Endothelial cell of umbilical vein (primary cell): ENCODE data around the gene SLC31A2. TPM values are rescaled to one million over a fixed set of nuclear protein-coding genes. Genes with fewer than 3 reads are reported as not detected.

ENCODE experiments used
- BruUV-seq: library from RNA; stranded (reverse); fragments of 400-500 nt; replicated peaks from 2 replicates; lab custom pipeline; 2021; lab: Mats Ljungman, UMichigan
- CTCF ChIA-PET: fragments of 300-600, 350-600 bp; sonication (Branson Sonifier 250); formaldehyde crosslinking; loops from one replicate; lab custom pipeline; 2021; ENCODE audit warnings: antibody characterized with exemption, inconsistent platforms; lab: Charles Lee
- POLR2A ChIA-PET: fragments of 300-600, 350-600 bp; sonication (Branson Sonifier 250); formaldehyde crosslinking; loops from one replicate; lab custom pipeline; 2021; ENCODE audit warnings: antibody characterized with exemption, inconsistent platforms; lab: Charles Lee
- DNase-seq: peaks from one replicate; pipeline ENCODE4 v3.0.0-alpha.2; 2011; ENCODE audit warnings: low read depth, low spot score
- FAIRE-seq: peaks from 2 replicates; lab custom pipeline; 2011; peaks lifted over from hg19 to GRCh38; lab: Jason Lieb, UNC
- H2AFZ ChIP-seq: 2 replicates; pipeline ENCODE4 v1.6.0; 2012; ENCODE audit warnings: low read depth, low read length, control low read depth, inconsistent platforms
- H3K27ac ChIP-seq: 2 replicates; pipeline ENCODE4 v1.5.1; 2011; ENCODE audit warnings: low read depth, mild to moderate bottlenecking, control low read depth, low read length, moderate library complexity; ENCODE audit not compliant: insufficient read depth
- H3K27me3 ChIP-seq, 2 experiments: 2 replicates each; pipeline versions ENCODE4 v1.6.0 to v1.6.1; 2011; ENCODE audit warnings: low read length in 2 of 2, mixed read lengths in 1 of 2; ENCODE audit not compliant: control insufficient read depth in 2 of 2, insufficient read depth in 2 of 2
- H3K36me3 ChIP-seq, 2 experiments: 2 replicates in 1 of 2; 3 replicates in 1 of 2; pipeline ENCODE4 v1.5.1; 2011; ENCODE audit warnings: low read length in 2 of 2, mild to moderate bottlenecking in 1 of 2, moderate library complexity in 1 of 2; ENCODE audit not compliant: control insufficient read depth in 2 of 2, insufficient read depth in 2 of 2; ENCODE audit errors: extremely low read depth in 1 of 2
- H3K4me1 ChIP-seq: 3 replicates; pipeline ENCODE4 v1.5.1; 2011; ENCODE audit warnings: mild to moderate bottlenecking, low read length; ENCODE audit not compliant: control insufficient read depth, insufficient read depth; ENCODE audit errors: extremely low read depth
- H3K4me2 ChIP-seq: 2 replicates; pipeline ENCODE4 v1.6.1; 2011; ENCODE audit warnings: low read length, control low read depth, mixed read lengths; ENCODE audit not compliant: insufficient read depth
- H3K4me3 ChIP-seq, 3 experiments: fragments of 200-600 bp in 1 of 3; sonication (generic), shearing (Covaris generic) in 1 of 3; replicated peaks in 1 of 3; 2 replicates each; pipeline ENCODE4 v1.5.1; 2011 to 2016; ENCODE audit warnings: control low read depth in 3 of 3, low read length in 3 of 3, mild to moderate bottlenecking in 2 of 3, inconsistent platforms in 1 of 3, low read depth in 1 of 3, moderate library complexity in 1 of 3; ENCODE audit not compliant: insufficient read depth in 1 of 3
- H3K79me2 ChIP-seq: 2 replicates; pipeline ENCODE4 v1.6.0; 2012; ENCODE audit warnings: low read length, inconsistent platforms; ENCODE audit not compliant: control insufficient read depth, insufficient read depth
- H3K9ac ChIP-seq: replicated peaks from 2 replicates; pipeline ENCODE3; 2011; ENCODE audit warnings: low read length, control low read depth; ENCODE audit not compliant: insufficient read depth; ENCODE audit errors: extremely low read depth
- H3K9me1 ChIP-seq: replicated peaks from 3 replicates; pipeline ENCODE4 v1.6.0; 2011; ENCODE audit warnings: mild to moderate bottlenecking, low read length; ENCODE audit not compliant: control insufficient read depth, insufficient read depth; ENCODE audit errors: extremely low read depth
- H3K9me3 ChIP-seq: replicated peaks from 2 replicates; pipeline ENCODE4 v1.5.1; 2012; ENCODE audit warnings: low read length, inconsistent platforms; ENCODE audit not compliant: control insufficient read depth, insufficient read depth
- H4K20me1 ChIP-seq: replicated peaks from 2 replicates; pipeline ENCODE3; 2011; ENCODE audit warnings: mild to moderate bottlenecking, low read length; ENCODE audit not compliant: control insufficient read depth, insufficient read depth; ENCODE audit errors: extremely low read depth
- CTCF ChIP-seq, 2 donors: IDR thresholded peaks; 1 replicate in 1 of 2; 2 replicates in 1 of 2; pipeline ENCODE4 v1.5.1; 2011; ENCODE audit warnings: low read length in 2 of 2, mild to moderate bottlenecking in 2 of 2, moderate library complexity in 2 of 2, control low read depth in 1 of 2, inconsistent platforms in 1 of 2, low read depth in 1 of 2; ENCODE audit not compliant: insufficient read depth in 1 of 2; ENCODE audit errors: extremely low read depth in 1 of 2
- EZH2 ChIP-seq: IDR thresholded peaks from 2 replicates; pipeline ENCODE4 v1.6.1; 2012; ENCODE audit warnings: borderline replicate concordance, low read depth, mild to moderate bottlenecking, moderate library complexity, low read length, inconsistent platforms; ENCODE audit not compliant: severe bottlenecking
- FOS ChIP-seq: IDR thresholded peaks from 2 replicates; pipeline ENCODE4 v1.6.1; 2011; ENCODE audit warnings: mild to moderate bottlenecking, low read length, moderate library complexity, borderline replicate concordance; ENCODE audit not compliant: insufficient read depth
- GATA2 ChIP-seq: IDR thresholded peaks from 2 replicates; pipeline ENCODE4 v1.7.0; 2011; ENCODE audit warnings: low read depth, mild to moderate bottlenecking, moderate library complexity, mixed read lengths, low read length; ENCODE audit not compliant: insufficient read length, insufficient read depth
- JUN ChIP-seq: IDR thresholded peaks from 2 replicates; pipeline ENCODE4 v1.6.1; 2011; ENCODE audit warnings: borderline replicate concordance, low read depth; ENCODE audit not compliant: insufficient read length, insufficient read depth
- MAX ChIP-seq: IDR thresholded peaks from 2 replicates; pipeline ENCODE4 v1.6.1; 2011; ENCODE audit not compliant: insufficient read depth, insufficient read length
- MYC ChIP-seq: IDR thresholded peaks from one replicate; pipeline ENCODE4 v1.6.1; 2011; ENCODE audit warnings: mild to moderate bottlenecking, low read depth, low read length
- POLR2A ChIP-seq: IDR thresholded peaks from 2 replicates; pipeline ENCODE4 v1.6.1; 2012; ENCODE audit warnings: low read depth, mild to moderate bottlenecking, control low read depth, low read length
- POLR2AphosphoS5 ChIP-seq: IDR thresholded peaks from 2 replicates; pipeline ENCODE4 v1.6.1; 2012; ENCODE audit warnings: low read depth, mild to moderate bottlenecking, control low read depth, low read length, moderate library complexity; ENCODE audit not compliant: insufficient read depth
- dilution Hi-C: fragments of 300-500 bp; cut with MboI; formaldehyde crosslinking; loops from one replicate; pipeline ENCODE4 v1.15.0; 2019; ENCODE audit warnings: low sequenced_read_pairs; ENCODE audit not compliant: extremely low pct_ligation_motif_present
- intact Hi-C: fragments of 100-400 bp; cut with micrococcal nuclease; formaldehyde crosslinking; loops from one replicate; pipeline ENCODE4 v1.10.0; 2022
- polyA plus RNA-seq, 4 experiments: library from polyadenylated mRNA; depleted of rRNA in 3 of 4; stranded (reverse) in 3 of 4; unstranded in 1 of 4; fragments of >200 nt; gene quantifications; 2 replicates each; pipeline versions ENCODE4 v1.2.1 to v1.2.3, GENCODE V29; 2011 to 2012; ENCODE audit warnings: missing spikeins in 1 of 4
- total RNA-seq: library from RNA; stranded (reverse); gene quantifications from 2 replicates; pipeline ENCODE4 v1.2.3, GENCODE V29; 2021

SLC31A2 gene
- total and polyA plus RNA-seq, 2 donors (not counting 3 experiments of a cell fraction or from before 2014, with no cell fraction given), result 3.7 to 9.8 TPM

GRCh38 chr9:113205432-113205831 is 54.6 kb downstream of the SLC31A2 start:
- dilution Hi-C loops, result no loop called here
- FAIRE-seq (no peak), DNase-seq (no peak)
- Histone ChIP-seq H3K4me2 (no peak overlapping the region), H3K9me3 (no peaks in the 10 kb centered on the region), H4K20me1 (no peaks in the 10 kb centered on the region), H2AFZ (no peak overlapping the region), H3K79me2 (no peaks in the 10 kb centered on the region), H3K4me1 (no peaks in the 10 kb centered on the region), H3K4me3 (no peak overlapping the region), H3K27ac (no peak overlapping the region), H3K36me3 (peaks cover 11 to 13% of the 10 kb centered on the region in 2 experiments), H3K9me1 (no peaks in the 10 kb centered on the region), H3K27me3 (no peaks in the 10 kb centered on the region), H3K9ac (no peak overlapping the region)
- ChIA-PET CTCF (no interaction called here), POLR2A (no interaction called here)
- no peak for TF ChIP-seq MAX
- TF ChIP-seq MYC, result no peak
- no peak for TF ChIP-seq EZH2
- no peak for TF ChIP-seq GATA2
- no peak for TF ChIP-seq POLR2A
- TF ChIP-seq FOS, result no peak
- no peak for TF ChIP-seq POLR2AphosphoS5
- no peak for TF ChIP-seq CTCF (IDR thresholded peaks at IDR 0.05; ENCODE audit: extremely low read depth in 1 of 2, insufficient read depth in 1 of 2, low read depth in 1 of 2, low read length in 2 of 2)
- TF ChIP-seq JUN, result no peak
- no TSS peak for BruUV-seq
- intact Hi-C loops, result no loop called here
